Left lung (tissue), 10 donors: ENCODE measurements around the gene GABRG2. TPM values are rescaled to one million over a fixed set of nuclear protein-coding genes. Genes with fewer than 3 reads are reported as not detected.

Source experiments
- ATAC-seq: fragments of 200-7000 bp; cut with Tn5 transposase; one replicate; pipeline ENCODE4 v1.9.1; 2020; ENCODE audit warnings: moderate library complexity
- DNase-seq, 4 donors: peaks; one replicate each; pipeline ENCODE4 v3.0.0-alpha.2; 2013 to 2020
- H3K27ac ChIP-seq, 2 donors: fragments of 200-600 bp; sonication (generic) in 1 of 2; one replicate each; pipeline versions ENCODE4 v1.5.0 to v1.8.0; 2020 to 2021
- H3K27me3 ChIP-seq, 2 donors: fragments of 200-600 bp; sonication (generic) in 1 of 2; one replicate each; pipeline versions ENCODE4 v1.5.0 to v1.8.0; 2020 to 2021
- H3K36me3 ChIP-seq, 2 donors: fragments of 200-600 bp; sonication (generic) in 1 of 2; one replicate each; pipeline versions ENCODE4 v1.5.0 to v1.8.0; 2020 to 2021
- H3K4me1 ChIP-seq, 2 donors: fragments of 200-600 bp; one replicate each; pipeline ENCODE4 v1.8.0; 2021
- H3K4me3 ChIP-seq, 2 donors: fragments of 200-600 bp; sonication (generic) in 1 of 2; one replicate each; pipeline versions ENCODE4 v1.5.0 to v1.8.0; 2020 to 2021; ENCODE audit warnings: mild to moderate bottlenecking in 1 of 2
- H3K9me3 ChIP-seq, 2 donors: fragments of 200-600 bp; sonication (generic) in 1 of 2; one replicate each; pipeline versions ENCODE4 v1.5.0 to v1.8.0; 2020 to 2021
- CTCF ChIP-seq, 2 donors: fragments of 200-600 bp; sonication (generic) in 1 of 2; IDR thresholded peaks; one replicate each; pipeline versions ENCODE4 v1.5.0 to v1.8.0; 2021; ENCODE audit warnings: antibody characterized with exemption in 2 of 2
- intact Hi-C, 2 donors: fragments of 100-400 bp; cut with DNase I; formaldehyde crosslinking; loops; one replicate each; pipeline versions ENCODE4 v1.11.2 to v1.14.2; 2022
- polyA plus RNA-seq, 6 donors: library from polyadenylated mRNA; unstranded; fragments of 120-200 nt; gene quantifications; one replicate each; pipeline ENCODE4 v1.2.1, GENCODE V29; 2013; ENCODE audit not compliant: insufficient read length in 6 of 6
- total RNA-seq, 2 donors: library from RNA; stranded (reverse); fragmentation: NEBNext Ultra II Directional; extraction: Animal tissue kit (Norgen Biotek cat#: 25700); gene quantifications; one replicate each; pipeline ENCODE4 v1.2.1, GENCODE V29; 2021
- donor health status: DM: no; HTN: yes; CAD: no.
- donor health status: DM: no; HTN: no; CAD: no.

The GABRG2 gene
- total and polyA plus RNA-seq, 8 donors = 0.07 to 0.76 (median 0.17) TPM; not detected in 1

DNA sequence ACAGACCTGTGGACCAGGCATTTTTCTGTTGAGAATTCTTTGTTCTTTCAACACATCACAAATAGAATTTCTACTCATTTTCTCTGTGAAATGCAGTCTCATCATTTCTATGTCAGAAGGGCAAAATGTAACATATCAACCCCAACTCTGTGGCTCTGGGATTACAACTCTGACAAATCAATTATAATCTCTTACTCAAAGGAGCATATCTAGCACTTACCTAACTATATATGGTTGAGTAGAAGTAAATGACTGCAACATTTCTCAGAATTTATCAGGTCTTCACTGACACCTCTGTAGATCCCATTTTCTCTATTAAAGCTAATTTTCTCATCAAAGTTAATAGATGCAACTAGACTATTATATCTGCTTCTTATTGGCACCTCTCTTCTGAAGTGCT is 64.8 kb downstream of the GABRG2 start:
- intact Hi-C loops = no loop called here
- no peak for DNase-seq
- Histone ChIP-seq H3K4me3 (no peak overlapping the region), H3K27me3 (no peaks in the 10 kb centered on the region), H3K36me3 (no peaks in the 10 kb centered on the region), H3K27ac (no peak overlapping the region), H3K4me1 (no peaks in the 10 kb centered on the region), H3K9me3 (no peaks in the 10 kb centered on the region)
- ATAC-seq = no peak
- TF ChIP-seq CTCF (IDR thresholded peaks at IDR 0.05) = no peak

GRCh38 chr5:162139190-162139589 is 71.6 kb downstream of the GABRG2 start:
- Histone ChIP-seq H3K27me3 (no peaks in the 10 kb centered on the region), H3K36me3 (no peaks in the 10 kb centered on the region), H3K4me1 (no peaks in the 10 kb centered on the region), H3K4me3 (no peak overlapping the region), H3K27ac (no peak overlapping the region), H3K9me3 (no peaks in the 10 kb centered on the region)
- TF ChIP-seq CTCF (IDR thresholded peaks at IDR 0.05) = no peak
- intact Hi-C loops = no loop called here
- ATAC-seq (no peak), DNase-seq (no peak)

DNA sequence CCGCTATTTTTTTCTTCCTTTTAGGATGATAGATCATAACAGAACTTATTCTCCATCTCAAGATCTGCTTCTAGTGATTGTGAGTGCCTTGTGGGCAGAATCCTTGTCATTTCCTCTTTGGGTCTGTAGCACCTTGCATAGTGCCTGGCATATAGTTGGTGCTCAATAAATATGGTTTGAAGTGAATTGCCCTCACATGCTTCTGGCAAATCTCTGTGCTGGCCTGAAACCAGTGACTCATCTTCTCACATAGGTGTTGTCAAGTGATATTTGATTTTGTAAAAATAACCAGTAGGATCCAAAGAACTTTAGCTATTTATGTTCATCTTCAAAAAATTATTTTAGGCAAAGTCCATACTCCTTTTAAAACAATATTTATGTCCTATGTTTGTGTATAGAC is 86.7 kb downstream of the GABRG2 start:
- intact Hi-C loops = no loop called here
- no peak overlapping the region for H3K27ac ChIP-seq
- DNase-seq = no peak

GRCh38 chr5:162160401-162160800 is 92.8 kb downstream of the GABRG2 start:
- no peak overlapping the region for H3K27ac ChIP-seq
- H3K4me3 ChIP-seq = no peak overlapping the region
- peaks cover 0 to 15% of the 10 kb centered on the region in 2 donors for H3K9me3 ChIP-seq
- no peaks in the 10 kb centered on the region for H3K36me3 ChIP-seq
- DNase-seq = no peak
- H3K4me1 ChIP-seq = no peaks in the 10 kb centered on the region
- ATAC-seq = no peak
- no peak for TF ChIP-seq CTCF (IDR thresholded peaks at IDR 0.05)
- intact Hi-C loops = no loop called here
- no peaks in the 10 kb centered on the region for H3K27me3 ChIP-seq

More for the DNA sequence above, 86.7 kb downstream of the GABRG2 start:
- no peak overlapping the region for H3K4me3 ChIP-seq
- ATAC-seq = no peak
- no peaks in the 10 kb centered on the region for H3K9me3 ChIP-seq
- H3K4me1 ChIP-seq = no peaks in the 10 kb centered on the region
- no peaks in the 10 kb centered on the region for H3K27me3 ChIP-seq
- no peaks in the 10 kb centered on the region for H3K36me3 ChIP-seq
- no peak for TF ChIP-seq CTCF (IDR thresholded peaks at IDR 0.05)

DNA sequence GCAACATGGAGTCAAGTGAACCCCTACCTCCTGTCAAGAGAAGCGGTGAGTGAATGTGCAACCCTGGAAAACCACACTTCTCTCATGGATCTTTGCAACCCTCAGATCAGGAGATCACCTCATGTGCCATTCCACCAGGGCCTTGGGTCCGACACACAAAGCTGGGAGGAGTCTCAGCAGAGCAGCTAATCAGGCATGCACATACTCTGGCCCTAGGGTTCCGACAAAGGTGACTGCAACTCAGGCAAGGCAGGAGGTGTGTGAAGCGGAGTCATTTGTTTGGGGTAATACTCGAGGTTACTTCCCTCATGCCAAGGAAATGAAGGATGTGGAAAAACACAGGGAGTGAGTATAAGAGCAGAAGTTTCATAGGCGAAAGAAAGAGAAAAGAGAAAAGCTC is 96.1 kb downstream of the GABRG2 start:
- H3K27ac ChIP-seq = no peak overlapping the region
- H3K4me3 ChIP-seq = no peak overlapping the region
- H3K27me3 ChIP-seq = no peaks in the 10 kb centered on the region
- no peaks in the 10 kb centered on the region for H3K4me1 ChIP-seq
- peaks cover 0 to 31% of the 10 kb centered on the region in 2 donors for H3K9me3 ChIP-seq
- no peaks in the 10 kb centered on the region for H3K36me3 ChIP-seq
- TF ChIP-seq CTCF (IDR thresholded peaks at IDR 0.05) = no peak
- intact Hi-C loops = no loop called here
- no peak for DNase-seq
- ATAC-seq = no peak
